Cardiac muscle cell (in vitro differentiated cells and primary cell): ENCODE data around the gene DFFA. TPM values are rescaled to one million over a fixed set of nuclear protein-coding genes. Genes with fewer than 3 reads are reported as not detected.
A peak's percentile ranks its signal among the peaks of the same experiment; 100 is the strongest.

ENCODE experiments used
- DNase-seq, 2 donors: peaks; one replicate each; pipeline versions ENCODE4 v3.0.0 to v3.0.0-alpha.2; 2010 to 2017; ENCODE audit warnings: low read depth in 1 of 2, low spot score in 1 of 2
- H3K27ac ChIP-seq: fragments of 200-600 bp; sonication (generic); 2 replicates; pipeline ENCODE4 v1.5.1; 2016
- H3K27me3 ChIP-seq: fragments of 200-600 bp; sonication (generic); 2 replicates; pipeline ENCODE4 v1.6.0; 2016; ENCODE audit warnings: control low read depth
- H3K36me3 ChIP-seq: fragments of 200-600 bp; sonication (generic); 2 replicates; pipeline ENCODE4 v1.5.1; 2016; ENCODE audit warnings: control low read depth
- H3K4me1 ChIP-seq: fragments of 200-600 bp; sonication (generic); 2 replicates; pipeline ENCODE4 v1.8.1; 2017; ENCODE audit warnings: low read depth, mild to moderate bottlenecking, mixed run types
- H3K4me3 ChIP-seq: fragments of 200-600 bp; sonication (generic); 2 replicates; pipeline ENCODE4 v1.5.1; 2016; ENCODE audit warnings: mild to moderate bottlenecking
- H3K9me3 ChIP-seq: fragments of 200-600 bp; sonication (generic); 2 replicates; pipeline ENCODE4 v1.5.1; 2017; ENCODE audit warnings: low read depth, mild to moderate bottlenecking, control low read depth
- polyA plus RNA-seq: library from polyadenylated mRNA; unstranded; fragments of >200 nt; fragmentation: Nextera tagmentation; extraction: Ambion mirVana; gene quantifications from 2 replicates; pipeline ENCODE4 v1.2.1, GENCODE V29; 2016
- total RNA-seq: library from RNA; depleted of rRNA; stranded (reverse); fragments of >200 nt; gene quantifications from 2 replicates; pipeline ENCODE4 v1.2.3, GENCODE V29; 2016
- TF ChIP-seq, protein P1 (sequence below): IDR thresholded peaks from 2 replicates; pipeline ENCODE4 v1.5.1; 2012; ENCODE audit warnings: low read depth, mild to moderate bottlenecking, low read length

Gene DFFA
- total and polyA plus RNA-seq, 2 experiments from 2014 or later: 47.5 to 53.6 TPM

DNA sequence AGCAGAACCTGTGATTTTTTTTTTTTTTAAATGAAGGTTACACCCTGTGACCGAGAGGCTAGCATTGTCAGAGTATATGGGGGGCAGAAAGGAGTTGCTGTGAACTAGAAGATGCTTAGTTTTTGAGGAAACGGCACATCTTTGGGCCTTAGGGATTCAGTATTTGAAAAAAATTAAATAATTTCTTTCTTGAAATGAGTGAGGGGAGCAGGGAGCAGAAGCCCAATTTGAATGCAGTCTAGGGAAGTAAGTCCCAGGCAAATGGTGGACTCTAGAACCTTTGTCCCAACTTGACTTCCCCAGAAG, 45.3 kb upstream of the DFFA start:
- no peak overlapping the region for H3K27ac ChIP-seq
- H3K4me3 ChIP-seq: no peak overlapping the region
- peaks cover 30% of the 10 kb centered on the region for H3K4me1 ChIP-seq
- TF ChIP-seq, protein P1, sequence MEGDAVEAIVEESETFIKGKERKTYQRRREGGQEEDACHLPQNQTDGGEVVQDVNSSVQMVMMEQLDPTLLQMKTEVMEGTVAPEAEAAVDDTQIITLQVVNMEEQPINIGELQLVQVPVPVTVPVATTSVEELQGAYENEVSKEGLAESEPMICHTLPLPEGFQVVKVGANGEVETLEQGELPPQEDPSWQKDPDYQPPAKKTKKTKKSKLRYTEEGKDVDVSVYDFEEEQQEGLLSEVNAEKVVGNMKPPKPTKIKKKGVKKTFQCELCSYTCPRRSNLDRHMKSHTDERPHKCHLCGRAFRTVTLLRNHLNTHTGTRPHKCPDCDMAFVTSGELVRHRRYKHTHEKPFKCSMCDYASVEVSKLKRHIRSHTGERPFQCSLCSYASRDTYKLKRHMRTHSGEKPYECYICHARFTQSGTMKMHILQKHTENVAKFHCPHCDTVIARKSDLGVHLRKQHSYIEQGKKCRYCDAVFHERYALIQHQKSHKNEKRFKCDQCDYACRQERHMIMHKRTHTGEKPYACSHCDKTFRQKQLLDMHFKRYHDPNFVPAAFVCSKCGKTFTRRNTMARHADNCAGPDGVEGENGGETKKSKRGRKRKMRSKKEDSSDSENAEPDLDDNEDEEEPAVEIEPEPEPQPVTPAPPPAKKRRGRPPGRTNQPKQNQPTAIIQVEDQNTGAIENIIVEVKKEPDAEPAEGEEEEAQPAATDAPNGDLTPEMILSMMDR: no peak
- no peaks in the 10 kb centered on the region for H3K9me3 ChIP-seq
- H3K36me3 ChIP-seq: no peaks in the 10 kb centered on the region
- no peak for DNase-seq
- H3K27me3 ChIP-seq: no peaks in the 10 kb centered on the region

DNA sequence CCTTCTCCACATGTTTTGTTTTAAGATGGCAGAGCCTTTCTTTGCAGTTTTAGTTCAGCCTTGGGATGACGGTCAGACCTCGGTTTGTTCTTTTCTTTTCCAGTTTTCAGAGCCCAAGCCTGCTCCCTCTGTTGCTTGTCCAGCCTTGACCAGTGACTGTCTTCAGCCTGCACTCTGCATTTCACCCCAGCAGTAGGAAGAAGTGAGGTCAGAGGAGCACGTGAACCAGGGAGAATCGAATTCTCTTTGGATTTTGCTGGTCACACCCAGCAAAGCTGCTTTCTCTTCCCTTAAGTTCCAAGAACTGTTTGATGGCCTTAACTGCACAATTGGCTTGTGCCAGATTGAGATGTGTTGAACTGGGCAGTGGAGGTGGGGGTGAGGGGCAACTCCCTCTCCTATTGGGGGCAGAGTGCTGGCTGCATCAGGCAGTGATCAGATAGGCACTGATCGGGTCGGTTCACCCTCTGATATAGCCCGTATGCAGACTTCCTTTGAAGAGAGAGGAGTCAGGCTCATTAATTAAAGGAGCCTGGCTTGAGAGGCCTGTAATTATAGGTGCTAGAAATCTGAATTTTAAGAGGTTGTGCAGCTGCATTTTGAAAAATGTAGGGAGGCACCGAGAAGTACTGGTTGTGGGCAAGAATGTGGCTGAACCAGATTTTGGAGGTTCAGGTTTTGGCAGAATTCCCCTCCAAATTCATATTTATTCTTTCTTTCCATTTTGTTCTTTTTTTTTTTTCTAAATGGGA, 44.8 kb upstream of the DFFA start:
- no peak overlapping the region for H3K27ac ChIP-seq
- DNase-seq: no peak
- no peaks in the 10 kb centered on the region for H3K36me3 ChIP-seq
- no peak overlapping the region for H3K4me3 ChIP-seq
- TF ChIP-seq, protein P1: no peak
- H3K4me1 ChIP-seq: peaks cover 33% of the 10 kb centered on the region
- no peaks in the 10 kb centered on the region for H3K27me3 ChIP-seq
- H3K9me3 ChIP-seq: no peaks in the 10 kb centered on the region

DNA sequence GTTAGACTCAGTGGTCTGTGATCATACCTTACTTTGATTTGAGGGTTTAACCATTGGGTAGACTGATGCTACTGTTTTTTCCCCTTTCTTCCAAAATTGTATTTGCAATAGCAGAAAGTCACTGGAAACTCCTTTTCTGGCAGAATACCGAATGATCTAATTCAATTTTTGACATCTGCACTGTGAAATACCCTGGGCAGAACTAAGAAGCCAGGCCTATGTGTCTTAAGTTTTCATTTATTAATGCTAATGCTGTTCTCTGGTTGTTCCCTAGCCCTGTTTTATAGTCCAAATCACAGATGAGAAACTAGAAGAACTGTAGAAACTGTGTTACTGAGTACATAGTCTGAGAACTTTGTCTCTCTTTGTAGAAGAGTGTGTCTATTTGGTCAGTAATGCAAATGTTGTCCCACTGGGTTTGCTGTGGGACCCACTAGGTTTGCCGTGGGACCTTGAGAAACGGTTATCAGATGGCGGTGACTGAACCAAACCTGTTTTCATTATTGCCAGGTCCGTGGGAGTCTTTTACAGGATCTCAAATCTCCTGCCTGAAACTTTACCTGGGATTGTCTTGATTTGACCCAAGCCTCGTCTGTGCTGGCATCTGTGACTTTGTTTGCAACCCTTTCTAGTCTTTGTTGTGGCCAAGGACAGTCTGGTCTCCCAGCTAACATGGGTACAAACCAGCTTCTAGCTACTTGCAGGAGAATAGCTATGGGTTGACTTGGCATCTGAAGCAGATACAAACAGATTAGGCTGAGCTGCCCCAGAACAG, 43.8 kb upstream of the DFFA start:
- Histone ChIP-seq H3K27ac (no peak overlapping the region), H3K27me3 (no peaks in the 10 kb centered on the region), H3K9me3 (no peaks in the 10 kb centered on the region), H3K4me1 (peaks cover 34% of the 10 kb centered on the region), H3K36me3 (no peaks in the 10 kb centered on the region), H3K4me3 (no peak overlapping the region)
- no peak for DNase-seq
- TF ChIP-seq, protein P1: no peak

DNA sequence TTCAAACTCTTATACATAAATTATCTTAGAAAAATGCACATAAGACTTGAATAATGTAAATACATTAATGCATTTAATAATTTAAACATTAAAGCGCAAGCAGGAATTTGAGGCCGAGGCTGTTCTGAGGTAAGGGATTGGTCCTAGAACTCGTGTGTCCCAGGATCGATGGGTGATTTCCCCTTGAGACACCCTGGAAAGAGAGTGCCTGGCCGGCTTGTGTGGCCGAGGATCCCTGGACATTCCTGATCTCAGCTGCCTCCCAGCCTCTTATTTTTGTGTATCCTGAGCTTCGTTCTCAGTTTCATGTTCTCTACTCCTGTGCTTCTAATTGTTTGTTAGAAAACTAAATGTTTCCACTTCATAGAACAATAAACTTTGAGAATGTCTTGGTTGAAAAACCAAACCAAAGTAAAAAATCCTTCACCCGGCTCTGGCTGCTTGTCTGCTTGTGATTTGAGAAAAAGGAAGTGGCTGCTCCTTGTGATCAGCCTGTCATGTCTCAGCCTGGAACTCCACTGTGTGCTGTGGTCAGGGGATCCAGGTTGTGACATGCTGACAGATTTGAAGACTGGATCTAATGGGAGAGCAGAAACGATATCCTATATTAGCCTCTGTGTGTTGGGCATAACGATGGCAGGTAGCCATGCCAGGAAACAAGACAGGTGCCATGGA, 43.1 kb upstream of the DFFA start:
- no peaks in the 10 kb centered on the region for H3K9me3 ChIP-seq
- peaks cover 34% of the 10 kb centered on the region for H3K4me1 ChIP-seq
- H3K4me3 ChIP-seq: no peak overlapping the region
- H3K36me3 ChIP-seq: no peaks in the 10 kb centered on the region
- TF ChIP-seq, protein P1: no peak
- H3K27me3 ChIP-seq: no peaks in the 10 kb centered on the region
- no peak overlapping the region for H3K27ac ChIP-seq
- no peak for DNase-seq

GRCh38 chr1:10514490-10515235, 42.3 kb upstream of the DFFA start:
- H3K36me3 ChIP-seq: no peaks in the 10 kb centered on the region
- H3K4me3 ChIP-seq: no peak overlapping the region
- DNase-seq: peak; percentile 49 to 59
- H3K4me1 ChIP-seq: peaks cover 33% of the 10 kb centered on the region
- H3K27ac ChIP-seq: no peak overlapping the region
- H3K9me3 ChIP-seq: no peaks in the 10 kb centered on the region
- no peaks in the 10 kb centered on the region for H3K27me3 ChIP-seq
- TF ChIP-seq, protein P1: peak; percentile 45
